Endothelial cell of umbilical vein (primary cell): Measurements from ENCODE around the gene TEAD4.

Experiments used
- GATA2 ChIP-seq: IDR thresholded peaks from 2 replicates; pipeline ENCODE4 v1.7.0; 2011; ENCODE audit warnings: low read depth, mild to moderate bottlenecking, moderate library complexity, mixed read lengths, low read length; ENCODE audit not compliant: insufficient read length, insufficient read depth
- POLR2A ChIP-seq: IDR thresholded peaks from 2 replicates; pipeline ENCODE4 v1.6.1; 2012; ENCODE audit warnings: low read depth, mild to moderate bottlenecking, control low read depth, low read length
- TF ChIP-seq, protein P1 (sequence below), 2 donors: IDR thresholded peaks; 1 replicate in 1 of 2; 2 replicates in 1 of 2; pipeline ENCODE4 v1.5.1; 2011; ENCODE audit warnings: low read length in 2 of 2, mild to moderate bottlenecking in 2 of 2, moderate library complexity in 2 of 2, control low read depth in 1 of 2, inconsistent platforms in 1 of 2, low read depth in 1 of 2; ENCODE audit not compliant: insufficient read depth in 1 of 2; ENCODE audit errors: extremely low read depth in 1 of 2

DNA sequence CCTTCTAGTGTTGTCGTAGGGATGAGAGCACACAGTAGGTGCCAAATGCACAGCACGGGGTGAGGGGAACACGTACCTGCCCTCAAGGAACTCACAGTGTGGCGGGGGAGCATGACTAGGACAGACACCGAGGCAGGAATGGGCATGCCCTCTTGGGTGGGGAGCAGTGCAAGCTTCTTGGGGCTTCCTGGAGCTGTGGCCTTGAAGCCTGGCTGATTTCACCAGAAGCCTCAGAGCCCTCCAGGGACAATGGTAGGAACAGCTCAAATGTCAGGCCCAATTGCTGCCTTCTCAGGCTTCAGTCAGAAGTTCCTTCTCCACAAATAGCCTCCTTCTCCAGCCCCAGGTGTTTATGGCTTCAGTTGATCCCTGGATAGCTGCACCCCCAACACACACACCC, 43.4 kb downstream of the TEAD4 start:
- TF ChIP-seq, protein P1, sequence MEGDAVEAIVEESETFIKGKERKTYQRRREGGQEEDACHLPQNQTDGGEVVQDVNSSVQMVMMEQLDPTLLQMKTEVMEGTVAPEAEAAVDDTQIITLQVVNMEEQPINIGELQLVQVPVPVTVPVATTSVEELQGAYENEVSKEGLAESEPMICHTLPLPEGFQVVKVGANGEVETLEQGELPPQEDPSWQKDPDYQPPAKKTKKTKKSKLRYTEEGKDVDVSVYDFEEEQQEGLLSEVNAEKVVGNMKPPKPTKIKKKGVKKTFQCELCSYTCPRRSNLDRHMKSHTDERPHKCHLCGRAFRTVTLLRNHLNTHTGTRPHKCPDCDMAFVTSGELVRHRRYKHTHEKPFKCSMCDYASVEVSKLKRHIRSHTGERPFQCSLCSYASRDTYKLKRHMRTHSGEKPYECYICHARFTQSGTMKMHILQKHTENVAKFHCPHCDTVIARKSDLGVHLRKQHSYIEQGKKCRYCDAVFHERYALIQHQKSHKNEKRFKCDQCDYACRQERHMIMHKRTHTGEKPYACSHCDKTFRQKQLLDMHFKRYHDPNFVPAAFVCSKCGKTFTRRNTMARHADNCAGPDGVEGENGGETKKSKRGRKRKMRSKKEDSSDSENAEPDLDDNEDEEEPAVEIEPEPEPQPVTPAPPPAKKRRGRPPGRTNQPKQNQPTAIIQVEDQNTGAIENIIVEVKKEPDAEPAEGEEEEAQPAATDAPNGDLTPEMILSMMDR (IDR thresholded peaks at IDR 0.05; ENCODE audit: extremely low read depth in 1 of 2, insufficient read depth in 1 of 2, low read depth in 1 of 2, low read length in 2 of 2), result no peak
- no peak for TF ChIP-seq POLR2A
- no peak for TF ChIP-seq GATA2
